Measurements from ENCODE around the gene BICRAL.
"Not testable (repeated sequence)": the region's sequence is repeated elsewhere in the genome, so short reads cannot be mapped to it uniquely, and the experiment has no call there.

GRCh38 chr6:42888201-42888600, 106.3 kb downstream of the BICRAL start:
- not testable (repeated sequence) for TF ChIP-seq POLR2A, CTCF (IDR thresholded peaks at IDR 0.05)

Measured in vagina (tissue), 2 donors.